ENCODE measurements around the gene C1orf226. TPM values are rescaled to one million over a fixed set of nuclear protein-coding genes. Genes with fewer than 3 reads are reported as not detected.

C1orf226 gene
- total and polyA plus RNA-seq, 9 of the 15 experiments (the other 6 are each of a cell fraction or from before 2014, with no cell fraction given), result 0.10 to 1.4 (median 0.47) TPM

GRCh38 chr1:162397039-162397448 is 15.5 kb downstream of the C1orf226 start (continued):
- TF ChIP-seq CHD7 (IDR thresholded peaks at IDR 0.05; ENCODE audit: low read depth, low read length) (no peak), MYBL2 (IDR thresholded peaks at IDR 0.05; ENCODE audit: low read depth) (no peak), MYBL2 (CRISPR knock-in tag; IDR thresholded peaks at IDR 0.05; ENCODE audit: borderline replicate concordance) (no peak), MNT (conservative IDR thresholded peaks at IDR 0.05) (no peak; a peak in 1 of 4 replicates), ELF4 (CRISPR knock-in tag; IDR thresholded peaks at IDR 0.05) (no peak), MAFG (tag; conservative IDR thresholded peaks at IDR 0.05) (no peak), STAG1 (CRISPR knock-in tag; IDR thresholded peaks at IDR 0.05; ENCODE audit: borderline replicate concordance) (no peak), ZNF75A (CRISPR knock-in tag; IDR thresholded peaks at IDR 0.05) (no peak), KHSRP (IDR thresholded peaks at IDR 0.05) (no peak), SFPQ (IDR thresholded peaks at IDR 0.05; ENCODE audit: low read depth, low read length) (no peak), ZNF175 (CRISPR knock-in tag; IDR thresholded peaks at IDR 0.05; ENCODE audit: low read depth) (no peak), NFRKB (IDR thresholded peaks at IDR 0.05; ENCODE audit: low read depth) (no peak), BCOR (IDR thresholded peaks at IDR 0.05) (no peak), YBX1 (IDR thresholded peaks at IDR 0.05) (no peak), COPS2 (conservative IDR thresholded peaks at IDR 0.05) (no peak), OTX1 (CRISPR knock-in tag; IDR thresholded peaks at IDR 0.05) (no peak)
